Measurements from ENCODE around the gene TBCK.

GRCh38 chr4:106051514-106051913, 264.5 kb downstream of the TBCK start:
- TF ChIP-seq POLR2A (IDR thresholded peaks at IDR 0.05), result no peak
- TF ChIP-seq POLR2AphosphoS5 (IDR thresholded peaks at IDR 0.05; ENCODE audit: insufficient read depth in 1 of 2, low read depth in 1 of 2), result no peak
- TF ChIP-seq, protein P1, sequence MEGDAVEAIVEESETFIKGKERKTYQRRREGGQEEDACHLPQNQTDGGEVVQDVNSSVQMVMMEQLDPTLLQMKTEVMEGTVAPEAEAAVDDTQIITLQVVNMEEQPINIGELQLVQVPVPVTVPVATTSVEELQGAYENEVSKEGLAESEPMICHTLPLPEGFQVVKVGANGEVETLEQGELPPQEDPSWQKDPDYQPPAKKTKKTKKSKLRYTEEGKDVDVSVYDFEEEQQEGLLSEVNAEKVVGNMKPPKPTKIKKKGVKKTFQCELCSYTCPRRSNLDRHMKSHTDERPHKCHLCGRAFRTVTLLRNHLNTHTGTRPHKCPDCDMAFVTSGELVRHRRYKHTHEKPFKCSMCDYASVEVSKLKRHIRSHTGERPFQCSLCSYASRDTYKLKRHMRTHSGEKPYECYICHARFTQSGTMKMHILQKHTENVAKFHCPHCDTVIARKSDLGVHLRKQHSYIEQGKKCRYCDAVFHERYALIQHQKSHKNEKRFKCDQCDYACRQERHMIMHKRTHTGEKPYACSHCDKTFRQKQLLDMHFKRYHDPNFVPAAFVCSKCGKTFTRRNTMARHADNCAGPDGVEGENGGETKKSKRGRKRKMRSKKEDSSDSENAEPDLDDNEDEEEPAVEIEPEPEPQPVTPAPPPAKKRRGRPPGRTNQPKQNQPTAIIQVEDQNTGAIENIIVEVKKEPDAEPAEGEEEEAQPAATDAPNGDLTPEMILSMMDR (IDR thresholded peaks at IDR 0.05), result no peak
